HL-60 (cell line): ENCODE results near the gene KRTAP3-3.

Experiments used
- POLR2AphosphoS5 ChIP-seq: IDR thresholded peaks from 2 replicates; pipeline ENCODE4 v1.6.1; 2012; ENCODE audit warnings: low read depth
- TF ChIP-seq, protein P1 (sequence below): IDR thresholded peaks from one replicate; pipeline ENCODE4 v1.5.1; 2011; ENCODE audit warnings: low read length, control low read depth, inconsistent platforms; ENCODE audit not compliant: insufficient read depth

- TF ChIP-seq, protein P1, sequence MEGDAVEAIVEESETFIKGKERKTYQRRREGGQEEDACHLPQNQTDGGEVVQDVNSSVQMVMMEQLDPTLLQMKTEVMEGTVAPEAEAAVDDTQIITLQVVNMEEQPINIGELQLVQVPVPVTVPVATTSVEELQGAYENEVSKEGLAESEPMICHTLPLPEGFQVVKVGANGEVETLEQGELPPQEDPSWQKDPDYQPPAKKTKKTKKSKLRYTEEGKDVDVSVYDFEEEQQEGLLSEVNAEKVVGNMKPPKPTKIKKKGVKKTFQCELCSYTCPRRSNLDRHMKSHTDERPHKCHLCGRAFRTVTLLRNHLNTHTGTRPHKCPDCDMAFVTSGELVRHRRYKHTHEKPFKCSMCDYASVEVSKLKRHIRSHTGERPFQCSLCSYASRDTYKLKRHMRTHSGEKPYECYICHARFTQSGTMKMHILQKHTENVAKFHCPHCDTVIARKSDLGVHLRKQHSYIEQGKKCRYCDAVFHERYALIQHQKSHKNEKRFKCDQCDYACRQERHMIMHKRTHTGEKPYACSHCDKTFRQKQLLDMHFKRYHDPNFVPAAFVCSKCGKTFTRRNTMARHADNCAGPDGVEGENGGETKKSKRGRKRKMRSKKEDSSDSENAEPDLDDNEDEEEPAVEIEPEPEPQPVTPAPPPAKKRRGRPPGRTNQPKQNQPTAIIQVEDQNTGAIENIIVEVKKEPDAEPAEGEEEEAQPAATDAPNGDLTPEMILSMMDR, result no peak
- TF ChIP-seq POLR2AphosphoS5, result no peak
Observed at GRCh38 chr17:40993839-40994238, at the start of gene KRTAP3-3.
